Brain microvascular endothelial cell (primary cell): Measurements from ENCODE around the gene SELENOO.

ENCODE experiments used
- DNase-seq: peaks from one replicate; pipeline ENCODE4 v3.0.0-alpha.2; 2020
- H3K27ac ChIP-seq: fragments of 250-450 bp; sonication (Bioruptor Pico); 2 replicates; pipeline ENCODE4 v1.5.1; 2020; ENCODE audit warnings: mild to moderate bottlenecking, moderate library complexity
- H3K27me3 ChIP-seq: fragments of 250-450 bp; sonication (Bioruptor Pico); replicated peaks from 2 replicates; pipeline ENCODE4 v1.5.1; 2020; ENCODE audit warnings: mild to moderate bottlenecking
- H3K36me3 ChIP-seq: fragments of 250-450 bp; sonication (Bioruptor Pico); replicated peaks from 2 replicates; pipeline ENCODE4 v1.5.1; 2020; ENCODE audit warnings: mild to moderate bottlenecking
- H3K4me3 ChIP-seq: 2 replicates; pipeline ENCODE4 v1.5.1; 2011; ENCODE audit warnings: low read depth, mild to moderate bottlenecking, control low read depth, low read length, moderate library complexity
- CTCF ChIP-seq: IDR thresholded peaks from 2 replicates; pipeline ENCODE4 v1.5.1; 2011; ENCODE audit warnings: low read depth, mild to moderate bottlenecking, moderate library complexity, low read length, control low read depth, inconsistent platforms; ENCODE audit errors: missing control alignments
- in situ Hi-C: cut with HindIII; loops from 2 replicates; pipeline ENCODE4 v1.10.0; 2017; ENCODE audit warnings: low sequenced_read_pairs, low pct_ligation_motif_present

The SELENOO gene

GRCh38 chr22:50173311-50173982 is 27.4 kb upstream of the SELENOO start:
- TF ChIP-seq CTCF, result no peak
- in situ Hi-C loops, result no loop called here
- Histone ChIP-seq H3K27ac (no peak overlapping the region), H3K4me3 (no peak overlapping the region), H3K36me3 (no peaks in the 10 kb centered on the region), H3K27me3 (no peaks in the 10 kb centered on the region)
- DNase-seq, result no peak

- in situ Hi-C loops, result no loop called here
- H3K27me3 ChIP-seq, result no peaks in the 10 kb centered on the region
- no peak for DNase-seq
- no peak overlapping the region for H3K27ac ChIP-seq
- no peak for TF ChIP-seq CTCF
- no peak overlapping the region for H3K4me3 ChIP-seq
- no peaks in the 10 kb centered on the region for H3K36me3 ChIP-seq
These were observed 26.8 kb upstream of the SELENOO start for GRCh38 chr22:50173983-50174355.

GRCh38 chr22:50174382-50175190 is 26.2 kb upstream of the SELENOO start:
- H3K27me3 ChIP-seq, result no peaks in the 10 kb centered on the region
- in situ Hi-C loops, result no loop called here
- DNase-seq, result no peak
- no peak for TF ChIP-seq CTCF
- H3K36me3 ChIP-seq, result no peaks in the 10 kb centered on the region
- H3K27ac ChIP-seq, result no peak overlapping the region
- H3K4me3 ChIP-seq, result no peak overlapping the region

GRCh38 chr22:50175191-50175461 is 25.7 kb upstream of the SELENOO start:
- Histone ChIP-seq H3K4me3 (no peak overlapping the region), H3K36me3 (no peaks in the 10 kb centered on the region), H3K27me3 (no peaks in the 10 kb centered on the region), H3K27ac (no peak overlapping the region)
- no peak for TF ChIP-seq CTCF
- in situ Hi-C loops, result no loop called here
- DNase-seq, result no peak

- Histone ChIP-seq H3K36me3 (no peaks in the 10 kb centered on the region), H3K4me3 (no peak overlapping the region), H3K27ac (no peak overlapping the region), H3K27me3 (no peaks in the 10 kb centered on the region)
- no peak for DNase-seq
- in situ Hi-C loops, result no loop called here
- no peak for TF ChIP-seq CTCF
These were observed 24.6 kb upstream of the SELENOO start for GRCh38 chr22:50175921-50176849.
